IMR-90 (cell line): ENCODE results near the gene LIPN. TPM values are rescaled to one million over a fixed set of nuclear protein-coding genes. Genes with fewer than 3 reads are reported as not detected.

Experiments used
- ATAC-seq: fragments of 200-7000 bp; cut with Tn5 transposase; 2 replicates; pipeline ENCODE4 v1.9.1; 2020; ENCODE audit warnings: low read depth, mild to moderate bottlenecking, moderate library complexity
- BruUV-seq: library from RNA; stranded (reverse); fragments of 400-500 nt; replicated peaks from 2 replicates; lab custom pipeline; 2021; lab: Mats Ljungman, UMichigan
- CTCF ChIA-PET: fragments of 300-600 bp; formaldehyde crosslinking; extraction: SDS; loops from one replicate; lab custom pipeline; 2021; ENCODE audit warnings: antibody characterized with exemption; lab: Yijun Ruan, JAX
- POLR2A ChIA-PET: fragments of 300-600 bp; sonication (Branson Sonifier 250); formaldehyde crosslinking; loops from one replicate; lab custom pipeline; 2022; ENCODE audit warnings: antibody characterized with exemption; ENCODE audit not compliant: unreplicated experiment; lab: Charles Lee
- DNase-seq: peaks from one replicate; pipeline ENCODE4 v3.0.0; 2013
- H2AFZ ChIP-seq: replicated peaks from 2 replicates; pipeline ENCODE3; 2013; ENCODE audit warnings: low read length, mild to moderate bottlenecking; ENCODE audit not compliant: poor library complexity
- H2AK5ac ChIP-seq: 2 replicates; pipeline ENCODE4 v1.6.1; 2013; ENCODE audit warnings: low read depth, low read length, inconsistent platforms
- H2AK9ac ChIP-seq: replicated peaks from 2 replicates; pipeline ENCODE3; 2013; ENCODE audit warnings: mild to moderate bottlenecking, low read depth, low read length, moderate library complexity; ENCODE audit not compliant: poor library complexity
- H2BK120ac ChIP-seq: 2 replicates; pipeline ENCODE4 v1.6.1; 2013; ENCODE audit warnings: low read depth, low read length, inconsistent platforms
- H2BK15ac ChIP-seq: 3 replicates; pipeline ENCODE4 v1.6.1; 2013; ENCODE audit warnings: low read depth, low read length, inconsistent platforms
- H2BK20ac ChIP-seq: 2 replicates; pipeline ENCODE4 v1.6.1; 2013; ENCODE audit warnings: low read depth, mild to moderate bottlenecking, inconsistent platforms, low read length, moderate library complexity
- H2BK5ac ChIP-seq: 2 replicates; pipeline ENCODE4 v1.6.1; 2013; ENCODE audit warnings: mild to moderate bottlenecking, low read depth, low read length, inconsistent platforms; ENCODE audit not compliant: poor library complexity, severe bottlenecking
- H3K14ac ChIP-seq: replicated peaks from 2 replicates; pipeline ENCODE4 v1.6.1; 2013; ENCODE audit warnings: low read depth, low read length, inconsistent platforms
- H3K18ac ChIP-seq: 2 replicates; pipeline ENCODE4 v1.6.1; 2013; ENCODE audit warnings: low read depth, low read length, control low read depth
- H3K23ac ChIP-seq: 2 replicates; pipeline ENCODE4 v1.6.1; 2013; ENCODE audit warnings: low read depth, low read length, inconsistent platforms
- H3K27ac ChIP-seq: 2 replicates; pipeline ENCODE4 v1.5.1; 2013; ENCODE audit warnings: mild to moderate bottlenecking, control low read depth, low read length; ENCODE audit not compliant: insufficient read depth
- H3K27me3 ChIP-seq: 2 replicates; pipeline ENCODE4 v1.6.1; 2013; ENCODE audit warnings: low read length; ENCODE audit not compliant: control insufficient read depth, insufficient read depth
- H3K36me3 ChIP-seq: 2 replicates; pipeline ENCODE4 v1.6.1; 2013; ENCODE audit warnings: low read length, mixed read lengths; ENCODE audit not compliant: control insufficient read depth, insufficient read depth
- H3K4ac ChIP-seq: 2 replicates; pipeline ENCODE4 v1.6.1; 2013; ENCODE audit warnings: low read depth, low read length, inconsistent platforms
- H3K4me1 ChIP-seq: 2 replicates; pipeline ENCODE4 v1.6.1; 2013; ENCODE audit warnings: low read length, mixed read lengths; ENCODE audit not compliant: control insufficient read depth, insufficient read depth
- H3K4me2 ChIP-seq: 2 replicates; pipeline ENCODE4 v1.6.1; 2013; ENCODE audit warnings: low read depth, mild to moderate bottlenecking, control low read depth, low read length, moderate library complexity
- H3K4me3 ChIP-seq: 2 replicates; pipeline ENCODE4 v1.5.1; 2013; ENCODE audit warnings: low read depth, mild to moderate bottlenecking, control low read depth, low read length, moderate library complexity; ENCODE audit not compliant: insufficient read depth
- H3K56ac ChIP-seq: 2 replicates; pipeline ENCODE4 v1.6.1; 2013; ENCODE audit warnings: low read length, inconsistent platforms; ENCODE audit not compliant: insufficient read depth; ENCODE audit errors: extremely low read depth
- H3K79me1 ChIP-seq, 2 experiments: 2 replicates each; pipeline ENCODE4 v1.6.1; 2013; ENCODE audit warnings: low read length in 2 of 2, inconsistent platforms in 1 of 2, low read depth in 1 of 2
- H3K9ac ChIP-seq: 2 replicates; pipeline ENCODE4 v1.6.1; 2013; ENCODE audit warnings: low read depth, low read length, control low read depth
- H3K9me1 ChIP-seq: 2 replicates; pipeline ENCODE4 v1.6.1; 2013; ENCODE audit warnings: low read length, inconsistent platforms; ENCODE audit not compliant: insufficient read depth
- H3K9me3 ChIP-seq: 2 replicates; pipeline ENCODE4 v1.6.1; 2013; ENCODE audit warnings: low read length; ENCODE audit not compliant: control insufficient read depth, insufficient read depth
- H4K20me1 ChIP-seq: 2 replicates; pipeline ENCODE4 v1.6.1; 2013; ENCODE audit warnings: low read length, inconsistent platforms; ENCODE audit not compliant: insufficient read depth
- H4K5ac ChIP-seq: 2 replicates; pipeline ENCODE4 v1.6.1; 2013; ENCODE audit warnings: mild to moderate bottlenecking, low read depth, low read length, control low read depth
- H4K8ac ChIP-seq, 2 experiments: 2 replicates each; pipeline ENCODE4 v1.6.1; 2013; ENCODE audit warnings: low read depth in 2 of 2, low read length in 2 of 2, control low read depth in 1 of 2, inconsistent platforms in 1 of 2
- H4K91ac ChIP-seq: 2 replicates; pipeline ENCODE4 v1.6.1; 2013; ENCODE audit warnings: low read depth, low read length, inconsistent platforms; ENCODE audit not compliant: insufficient read depth
- BHLHE40 ChIP-seq: fragments of 150-350 bp; IDR thresholded peaks from 2 replicates; pipeline ENCODE4 v1.6.1; 2016; ENCODE audit warnings: mild to moderate bottlenecking, low read depth, low read length
- CTCF ChIP-seq: conservative IDR thresholded peaks from 2 replicates; pipeline ENCODE4 v1.5.1; 2012; ENCODE audit warnings: mild to moderate bottlenecking, low read depth, low read length, improper control_type of control experiment
- FOS ChIP-seq: fragments of 150-350 bp; IDR thresholded peaks from 2 replicates; pipeline ENCODE4 v1.6.1; 2016; ENCODE audit warnings: low read depth, low read length
- MAZ ChIP-seq: IDR thresholded peaks from 2 replicates; pipeline ENCODE4 v1.6.1; 2012; ENCODE audit warnings: low read depth, mild to moderate bottlenecking, low read length, improper control_type of control experiment, moderate library complexity, borderline replicate concordance
- MXI1 ChIP-seq: IDR thresholded peaks from 2 replicates; pipeline ENCODE4 v1.6.1; 2012; ENCODE audit warnings: low read depth, mild to moderate bottlenecking, low read length, moderate library complexity, borderline replicate concordance
- NFE2L2 ChIP-seq: fragments of 150-350 bp; IDR thresholded peaks from 2 replicates; pipeline ENCODE4 v1.6.1; 2016; ENCODE audit warnings: low read depth, mild to moderate bottlenecking, low read length
- POLR2A ChIP-seq: IDR thresholded peaks from 2 replicates; pipeline ENCODE4 v1.6.1; 2012; ENCODE audit warnings: mild to moderate bottlenecking, low read depth, low read length
- RAD21 ChIP-seq: IDR thresholded peaks from 2 replicates; pipeline ENCODE4 v1.6.1; 2012; ENCODE audit warnings: low read length, improper control_type of control experiment
- RFX5 ChIP-seq: IDR thresholded peaks from 2 replicates; pipeline ENCODE4 v1.8.0; 2012; ENCODE audit warnings: low read depth, mild to moderate bottlenecking, low read length, moderate library complexity
- SMC3 ChIP-seq: fragments of 150-350 bp; IDR thresholded peaks from 2 replicates; pipeline ENCODE4 v1.6.1; 2016; ENCODE audit warnings: low read depth, mild to moderate bottlenecking, antibody characterized with exemption, low read length, moderate library complexity
- WGBS, 2 experiments: methylation state at CpG; one replicate each; pipeline versions ENCODE4 v1.1.5 to v1.1.7; 2013; ENCODE audit warnings: missing lambda C conversion rate in 2 of 2; ENCODE audit not compliant: insufficient read length in 1 of 2; ENCODE audit errors: extremely low coverage in 2 of 2; 5-methylcytosine and 5-hydroxymethylcytosine counted together
- dilution Hi-C: fragments of 300-500 bp; cut with HindIII; formaldehyde crosslinking; loops from one replicate; pipeline ENCODE4 v1.14.3; 2018; ENCODE audit warnings: low sequenced_read_pairs; ENCODE audit not compliant: unreplicated experiment
- in situ Hi-C: fragments of 300-500 bp; cut with MboI; formaldehyde crosslinking; loops from 3 replicates; pipeline ENCODE4 v1.14.3; 2019; ENCODE audit warnings: low sequenced_read_pairs, inconsistent platforms, mixed read lengths
- intact Hi-C: fragments of 100-400 bp; cut with micrococcal nuclease; formaldehyde crosslinking; loops from 2 replicates; pipeline ENCODE4 v1.10.0; 2022
- polyA plus RNA-seq, 3 experiments: library from polyadenylated mRNA; depleted of rRNA; stranded (reverse); fragments of >200 nt; gene quantifications; 2 replicates each; pipeline ENCODE4 v1.2.3, GENCODE V29; 2012; ENCODE audit warnings: low replicate concordance in 1 of 3
- total RNA-seq: library from RNA; depleted of rRNA; stranded (reverse); fragments of >200 nt; gene quantifications from 2 replicates; pipeline ENCODE4 v1.2.3, GENCODE V29; 2012
- TF ChIP-seq, protein P1 (sequence below): fragments of 150-350 bp; IDR thresholded peaks from 2 replicates; pipeline ENCODE4 v1.6.1; 2016; ENCODE audit warnings: low read depth, mild to moderate bottlenecking, low read length, moderate library complexity, borderline replicate concordance

Gene LIPN
- total and polyA plus RNA-seq, 2 of the 4 experiments (the other 2 are of a cell fraction) = not detected

DNA sequence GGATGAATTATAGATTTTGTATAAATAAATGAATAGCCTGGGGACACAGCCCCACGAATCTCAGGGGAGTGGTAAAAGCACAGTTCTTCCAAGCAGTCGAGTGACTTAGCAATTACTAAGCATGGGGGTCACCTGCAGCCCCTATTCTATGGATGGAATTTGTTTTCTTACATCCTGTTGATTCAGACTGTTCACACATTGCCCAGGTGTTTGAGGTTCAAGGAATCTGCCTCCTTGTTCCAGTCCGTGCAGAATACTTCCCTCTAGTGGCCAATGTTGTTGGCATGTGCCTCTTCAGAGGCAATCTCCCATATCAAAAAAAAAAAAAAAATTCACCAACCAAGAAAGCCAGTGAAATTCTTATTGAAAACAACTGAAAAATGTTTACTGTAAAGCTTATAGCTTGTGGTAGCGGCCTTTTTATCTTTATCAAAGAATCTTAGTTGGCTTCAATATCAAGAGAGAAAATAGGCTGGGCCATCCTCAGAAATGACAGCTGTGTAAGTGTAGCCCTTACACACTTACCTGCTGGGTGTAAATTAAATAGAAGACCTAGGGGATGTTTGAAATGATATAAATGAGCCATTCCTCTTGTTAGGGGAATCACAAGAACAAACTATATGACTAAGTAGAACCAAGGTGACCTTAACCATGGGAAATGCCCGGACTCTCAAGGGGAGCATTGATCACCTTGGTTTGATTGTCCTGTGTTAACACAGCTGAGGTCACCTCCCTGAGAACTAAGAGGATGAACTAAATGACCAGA is 50.6 kb downstream of the LIPN start:
- Histone ChIP-seq H3K4me3 (no peak overlapping the region), H3K9me3 (no peaks in the 10 kb centered on the region), H3K9ac (no peak overlapping the region), H2BK20ac (no peak overlapping the region), H2AFZ (no peak overlapping the region), H3K36me3 (no peaks in the 10 kb centered on the region), H3K4ac (no peak overlapping the region), H2BK120ac (no peak overlapping the region), H3K27ac (no peak overlapping the region), H3K9me1 (no peaks in the 10 kb centered on the region), H4K5ac (no peak overlapping the region), H4K91ac (no peak overlapping the region), H2BK15ac (no peak overlapping the region), H2AK5ac (no peak overlapping the region), H3K27me3 (peaks cover 8% of the 10 kb centered on the region), H3K4me2 (peak overlapping the region; percentile 54; the same call in 1 of the 2 replicates), H3K14ac (no peak overlapping the region), H3K23ac (no peak overlapping the region), H4K8ac (no peak overlapping the region), H4K20me1 (no peaks in the 10 kb centered on the region), H2AK9ac (no peak overlapping the region), H3K18ac (no peak overlapping the region), H2BK5ac (no peak overlapping the region), H3K56ac (no peak overlapping the region), H3K4me1 (no peaks in the 10 kb centered on the region), H3K79me1 (no peaks in the 10 kb centered on the region)
- DNase-seq = peak; percentile 72
- BruUV-seq = no TSS peak
- intact Hi-C loops = loop anchor here (1.0 to 5.0 kb wide), 3 partner anchors 122 to 245 kb away; partner anchors contain the start of gene RNLS
- in situ Hi-C loops = loop anchor here (5.0 kb wide), 1 partner anchor 243 kb away; no protein-coding TSS in a partner anchor
- ATAC-seq = peak; percentile 75
- ChIA-PET CTCF (interaction anchor here (0.6 to 1.6 kb wide), 26 partner anchors 10 to 969 kb away, joined by 3 to 10 read pairs (median 4); partner anchors contain the start of gene RNLS), POLR2A (no interaction called here)
- no CpG with 5 or more reads among the region's 5 CpGs for WGBS, 2 experiments
- dilution Hi-C loops = no loop called here
- no peak for TF ChIP-seq POLR2A
- peak; percentile 65 for TF ChIP-seq SMC3
- TF ChIP-seq MXI1 = no peak
- peak; percentile 36; the same call in 1 of the 2 replicates for TF ChIP-seq BHLHE40
- TF ChIP-seq MAZ = no peak
- no peak for TF ChIP-seq NFE2L2
- peak; percentile 79 for TF ChIP-seq CTCF
- TF ChIP-seq, protein P1, sequence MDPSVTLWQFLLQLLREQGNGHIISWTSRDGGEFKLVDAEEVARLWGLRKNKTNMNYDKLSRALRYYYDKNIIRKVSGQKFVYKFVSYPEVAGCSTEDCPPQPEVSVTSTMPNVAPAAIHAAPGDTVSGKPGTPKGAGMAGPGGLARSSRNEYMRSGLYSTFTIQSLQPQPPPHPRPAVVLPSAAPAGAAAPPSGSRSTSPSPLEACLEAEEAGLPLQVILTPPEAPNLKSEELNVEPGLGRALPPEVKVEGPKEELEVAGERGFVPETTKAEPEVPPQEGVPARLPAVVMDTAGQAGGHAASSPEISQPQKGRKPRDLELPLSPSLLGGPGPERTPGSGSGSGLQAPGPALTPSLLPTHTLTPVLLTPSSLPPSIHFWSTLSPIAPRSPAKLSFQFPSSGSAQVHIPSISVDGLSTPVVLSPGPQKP = no peak
- peak; percentile 67 for TF ChIP-seq RAD21
- no peak for TF ChIP-seq FOS
- no peak for TF ChIP-seq RFX5
